ENCODE data around the gene SYNE2.

Gene SYNE2

GRCh38 chr14:63875311-63875710 lies 22.5 kb downstream of the SYNE2 start:
- DNase-seq (ENCODE audit: low spot score): no peak

- DNase-seq (ENCODE audit: low spot score): no peak
Measured at GRCh38 chr14:63877550-63877939, 24.7 kb downstream of the SYNE2 start.

- DNase-seq (ENCODE audit: low spot score): no peak
Measured at GRCh38 chr14:63878052-63878451, 25.2 kb downstream of the SYNE2 start.

GRCh38 chr14:63878792-63879191 lies 26.0 kb downstream of the SYNE2 start:
- DNase-seq (ENCODE audit: low spot score): no peak

GRCh38 chr14:63881926-63882325 lies 29.1 kb downstream of the SYNE2 start:
- no peak for DNase-seq (ENCODE audit: low spot score)

GRCh38 chr14:63887899-63888298 lies 35.1 kb downstream of the SYNE2 start:
- no peak for DNase-seq (ENCODE audit: low spot score)

GRCh38 chr14:63890553-63890952 lies 37.7 kb downstream of the SYNE2 start:
- DNase-seq (ENCODE audit: low spot score): no peak

- DNase-seq (ENCODE audit: low spot score): no peak
Measured at GRCh38 chr14:63891148-63891975, 38.6 kb downstream of the SYNE2 start.

GRCh38 chr14:63892265-63892664 lies 39.5 kb downstream of the SYNE2 start:
- DNase-seq (ENCODE audit: low spot score): no peak

- peak; percentile 53 for DNase-seq (ENCODE audit: low spot score)
Measured at GRCh38 chr14:63893701-63894458, 41.1 kb downstream of the SYNE2 start.

GRCh38 chr14:63895510-63895909 lies 42.7 kb downstream of the SYNE2 start:
- DNase-seq (ENCODE audit: low spot score): no peak

GRCh38 chr14:63896278-63896720 lies 43.5 kb downstream of the SYNE2 start:
- DNase-seq (ENCODE audit: low spot score): peak; percentile 35

GRCh38 chr14:63897721-63898163 lies 44.9 kb downstream of the SYNE2 start:
- DNase-seq (ENCODE audit: low spot score): peak; percentile 18

GRCh38 chr14:63899953-63900352 lies 47.1 kb downstream of the SYNE2 start:
- no peak for DNase-seq (ENCODE audit: low spot score)

- DNase-seq (ENCODE audit: low spot score): peak; percentile 27
Measured at GRCh38 chr14:63901434-63902085, 48.8 kb downstream of the SYNE2 start.

GRCh38 chr14:63902375-63902976 lies 49.7 kb downstream of the SYNE2 start:
- no peak for DNase-seq (ENCODE audit: low spot score)

- DNase-seq (ENCODE audit: low spot score): no peak
Measured at GRCh38 chr14:63904724-63905123, 51.9 kb downstream of the SYNE2 start.

- DNase-seq (ENCODE audit: low spot score): no peak
Measured at GRCh38 chr14:63905370-63905769, 52.6 kb downstream of the SYNE2 start.

- DNase-seq (ENCODE audit: low spot score): no peak
Measured at GRCh38 chr14:63908667-63909264, 56.0 kb downstream of the SYNE2 start.

- no peak for DNase-seq (ENCODE audit: low spot score)
Measured at GRCh38 chr14:63909984-63910383, 57.2 kb downstream of the SYNE2 start.

- DNase-seq (ENCODE audit: low spot score): no peak
Measured at GRCh38 chr14:63910583-63911363, 58.0 kb downstream of the SYNE2 start.

Data from AG08395 (cell line).